Hematopoietic multipotent progenitor cell treated with erythropoietin and hydrocortisone succinate and interleukin-3 and kit ligand, for 8 days (in vitro differentiated cells): Measurements from ENCODE around the gene SLAMF1.
A peak's percentile ranks its signal among the peaks of the same experiment; 100 is the strongest.

Experiments used
- DNase-seq: peaks from one replicate; pipeline ENCODE4 v3.0.0-alpha.2; 2015

SLAMF1 gene

GRCh38 chr1:160646711-160647328, at the start of gene SLAMF1:
TSS of gene SLAMF1 (minus strand) at chr1:160647044. CDS start at chr1:160646945, 99 bp downstream.
- DNase-seq = no peak

- peak; percentile 43 for DNase-seq
These were observed 45.5 kb upstream of the SLAMF1 start for GRCh38 chr1:160692390-160692789.

- no peak for DNase-seq
These were observed 38.4 kb upstream of the SLAMF1 start for GRCh38 chr1:160685266-160685665.

- peak; percentile 26 for DNase-seq
These were observed 36.4 kb upstream of the SLAMF1 start for GRCh38 chr1:160682983-160683865.

GRCh38 chr1:160681891-160682140, 35.0 kb upstream of the SLAMF1 start:
- no peak for DNase-seq

GRCh38 chr1:160681066-160681890, 34.4 kb upstream of the SLAMF1 start:
- DNase-seq = peak; percentile 91

GRCh38 chr1:160680399-160680798, 33.6 kb upstream of the SLAMF1 start:
- no peak for DNase-seq

GRCh38 chr1:160679893-160680292, 33.0 kb upstream of the SLAMF1 start:
- DNase-seq = peak; percentile 26

- DNase-seq = no peak
These were observed 30.2 kb upstream of the SLAMF1 start for GRCh38 chr1:160676869-160677597.

- peak; percentile 76 for DNase-seq
These were observed 29.0 kb upstream of the SLAMF1 start for GRCh38 chr1:160675641-160676410.

GRCh38 chr1:160674415-160674814, 27.6 kb upstream of the SLAMF1 start:
- DNase-seq = no peak

GRCh38 chr1:160672789-160673695, 26.2 kb upstream of the SLAMF1 start:
- no peak for DNase-seq

GRCh38 chr1:160671603-160672517, 25.0 kb upstream of the SLAMF1 start:
- DNase-seq = no peak

- no peak for DNase-seq
These were observed 23.9 kb upstream of the SLAMF1 start for GRCh38 chr1:160670701-160671100.

- no peak for DNase-seq
These were observed 23.0 kb upstream of the SLAMF1 start for GRCh38 chr1:160669802-160670201.

GRCh38 chr1:160669276-160669675, 22.4 kb upstream of the SLAMF1 start:
- no peak for DNase-seq

GRCh38 chr1:160667896-160668295, 21.1 kb upstream of the SLAMF1 start:
- DNase-seq = no peak

- no peak for DNase-seq
These were observed 19.2 kb upstream of the SLAMF1 start for GRCh38 chr1:160666079-160666442.

- peak; percentile 35 for DNase-seq
These were observed 18.7 kb upstream of the SLAMF1 start for GRCh38 chr1:160665330-160666078.
